HG03378 (cell line): ENCODE data around the gene GRK5.

Experiments used
- ATAC-seq: cut with Tn5 transposase; IDR thresholded peaks from one replicate; pipeline ENCODE4 v1.9.1; 2021; ENCODE audit warnings: mild to moderate bottlenecking, moderate library complexity; ENCODE audit not compliant: unreplicated experiment

Gene GRK5

GRCh38 chr10:119496273-119496672 lies 288.9 kb downstream of the GRK5 start:
- peak; percentile 85 for ATAC-seq

GRCh38 chr10:119497243-119497642 lies 289.9 kb downstream of the GRK5 start:
- no peak for ATAC-seq

GRCh38 chr10:119498889-119499676 lies 291.7 kb downstream of the GRK5 start:
- no peak for ATAC-seq

GRCh38 chr10:119499677-119500002 lies 292.3 kb downstream of the GRK5 start:
- no peak for ATAC-seq

GRCh38 chr10:119500123-119500795 lies 292.9 kb downstream of the GRK5 start:
- ATAC-seq = no peak

GRCh38 chr10:119500821-119501220 lies 293.4 kb downstream of the GRK5 start:
- no peak for ATAC-seq

- no peak for ATAC-seq
These were observed 294.3 kb downstream of the GRK5 start for GRCh38 chr10:119501690-119502089.

GRCh38 chr10:119502209-119502608 lies 294.8 kb downstream of the GRK5 start:
- ATAC-seq = no peak

GRCh38 chr10:119502618-119503155 lies 295.3 kb downstream of the GRK5 start:
- no peak for ATAC-seq

- no peak for ATAC-seq
These were observed 296.4 kb downstream of the GRK5 start for GRCh38 chr10:119503821-119504220.

GRCh38 chr10:119504651-119505050 lies 297.3 kb downstream of the GRK5 start:
- ATAC-seq = no peak

- ATAC-seq = no peak
These were observed 297.8 kb downstream of the GRK5 start for GRCh38 chr10:119505131-119505551.
